Measurements from ENCODE around the gene OSGIN1. TPM values are rescaled to one million over a fixed set of nuclear protein-coding genes. Genes with fewer than 3 reads are reported as not detected.

OSGIN1 gene
- polyA plus RNA-seq, 3 donors, result 1.8 to 4.0 (median 2.0) TPM

DNA sequence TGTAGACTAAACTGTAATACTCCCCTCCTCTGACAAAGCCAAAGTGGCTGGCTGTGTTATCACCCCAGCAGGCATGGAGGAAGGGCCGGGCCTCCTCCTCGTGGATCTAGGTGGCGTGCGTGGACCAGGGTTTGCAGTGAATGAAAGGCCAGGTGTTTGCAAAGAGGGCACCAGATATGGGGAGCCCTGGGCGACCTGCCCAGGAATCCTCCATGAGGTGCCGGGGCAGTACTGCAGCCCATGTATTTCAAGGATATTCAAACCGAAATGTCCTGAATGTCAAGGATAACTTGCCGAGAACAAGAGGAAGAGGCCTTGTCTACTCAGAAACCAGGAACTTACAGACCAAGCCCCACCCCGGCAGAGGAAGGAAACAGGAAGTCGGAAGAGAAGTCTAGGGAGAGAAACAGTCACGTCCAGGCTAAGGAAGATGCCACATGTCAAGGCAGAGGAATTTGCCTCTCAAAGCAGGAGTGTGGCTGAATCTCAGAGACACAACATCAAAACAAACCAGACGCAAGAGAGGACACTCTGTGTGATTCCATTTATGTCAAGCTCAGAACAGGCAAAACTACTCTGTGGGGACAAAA, 13.7 kb upstream of the OSGIN1 start:
- H4K20me1 ChIP-seq (ENCODE audit: insufficient read depth, low read length), result no peaks in the 10 kb centered on the region
- H3K36me3 ChIP-seq (replicated peaks in 1 of 2; ENCODE audit: control insufficient read depth in 1 of 2, insufficient read depth in 2 of 2, low read length in 2 of 2), result no peaks in the 10 kb centered on the region
- TF ChIP-seq, protein P1, sequence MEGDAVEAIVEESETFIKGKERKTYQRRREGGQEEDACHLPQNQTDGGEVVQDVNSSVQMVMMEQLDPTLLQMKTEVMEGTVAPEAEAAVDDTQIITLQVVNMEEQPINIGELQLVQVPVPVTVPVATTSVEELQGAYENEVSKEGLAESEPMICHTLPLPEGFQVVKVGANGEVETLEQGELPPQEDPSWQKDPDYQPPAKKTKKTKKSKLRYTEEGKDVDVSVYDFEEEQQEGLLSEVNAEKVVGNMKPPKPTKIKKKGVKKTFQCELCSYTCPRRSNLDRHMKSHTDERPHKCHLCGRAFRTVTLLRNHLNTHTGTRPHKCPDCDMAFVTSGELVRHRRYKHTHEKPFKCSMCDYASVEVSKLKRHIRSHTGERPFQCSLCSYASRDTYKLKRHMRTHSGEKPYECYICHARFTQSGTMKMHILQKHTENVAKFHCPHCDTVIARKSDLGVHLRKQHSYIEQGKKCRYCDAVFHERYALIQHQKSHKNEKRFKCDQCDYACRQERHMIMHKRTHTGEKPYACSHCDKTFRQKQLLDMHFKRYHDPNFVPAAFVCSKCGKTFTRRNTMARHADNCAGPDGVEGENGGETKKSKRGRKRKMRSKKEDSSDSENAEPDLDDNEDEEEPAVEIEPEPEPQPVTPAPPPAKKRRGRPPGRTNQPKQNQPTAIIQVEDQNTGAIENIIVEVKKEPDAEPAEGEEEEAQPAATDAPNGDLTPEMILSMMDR (IDR thresholded peaks at IDR 0.05), result no peak
- intact Hi-C loops (cut with micrococcal nuclease), result no loop called here
- Mint-ChIP-seq H3K4me3 (peak overlapping the region; percentile 18 to 40), H3K27me3 (ENCODE audit: low read depth in 3 of 3) (peaks cover 7 to 9% (median 7%) of the 10 kb centered on the region in 3 donors), H3K4me1 (peaks cover 13% of the 10 kb centered on the region), H3K9me3 (peaks cover 0 to 11% (median 2%) of the 10 kb centered on the region in 7 donors), H3K27ac (peak overlapping the region; percentile 48 to 90 (median 78)), H3K36me3 (peaks cover 7 to 9% of the 10 kb centered on the region in 2 donors)
- H3K9ac ChIP-seq (ENCODE audit: insufficient read depth, low read length, poor library complexity, severe bottlenecking), result no peak overlapping the region
- 81% methylated on average over 6 of the region's 12 CpGs for WGBS (ENCODE audit: insufficient coverage)
- H3K79me2 ChIP-seq (ENCODE audit: insufficient read depth, low read length), result no peaks in the 10 kb centered on the region
- no peaks in the 10 kb centered on the region for H3K27me3 ChIP-seq (ENCODE audit: control insufficient read depth in 2 of 2, insufficient read depth in 2 of 2, low read length in 2 of 2)
- peaks cover 16 to 17% of the 10 kb centered on the region in 2 donors for H3K4me1 ChIP-seq (ENCODE audit: control insufficient read depth in 1 of 2, insufficient read depth in 2 of 2, low read length in 2 of 2)
- peak overlapping the region; percentile 48 for H3K4me2 ChIP-seq (replicated peaks; ENCODE audit: extremely low read depth, low read length, poor library complexity, severe bottlenecking)
- no peaks in the 10 kb centered on the region for H3K9me3 ChIP-seq (replicated peaks in 1 of 2; ENCODE audit: control insufficient read depth in 1 of 2, insufficient read depth in 1 of 2, low read length in 2 of 2)
- peak overlapping the region in 1 of 3 experiments; percentile 41 for H3K4me3 ChIP-seq (replicated peaks in 1 of 3; ENCODE audit: low read depth in 2 of 3, low read length in 3 of 3)
- H3K27ac ChIP-seq (ENCODE audit: low read depth in 1 of 2, low read length in 2 of 2), result peak overlapping the region; percentile 51 to 72
- DNase-seq, result peak; percentile 67 to 80 (median 71)
- peak overlapping the region; percentile 68 for H2AFZ ChIP-seq (ENCODE audit: insufficient read depth, low read depth, low read length, poor library complexity, severe bottlenecking)

DNA sequence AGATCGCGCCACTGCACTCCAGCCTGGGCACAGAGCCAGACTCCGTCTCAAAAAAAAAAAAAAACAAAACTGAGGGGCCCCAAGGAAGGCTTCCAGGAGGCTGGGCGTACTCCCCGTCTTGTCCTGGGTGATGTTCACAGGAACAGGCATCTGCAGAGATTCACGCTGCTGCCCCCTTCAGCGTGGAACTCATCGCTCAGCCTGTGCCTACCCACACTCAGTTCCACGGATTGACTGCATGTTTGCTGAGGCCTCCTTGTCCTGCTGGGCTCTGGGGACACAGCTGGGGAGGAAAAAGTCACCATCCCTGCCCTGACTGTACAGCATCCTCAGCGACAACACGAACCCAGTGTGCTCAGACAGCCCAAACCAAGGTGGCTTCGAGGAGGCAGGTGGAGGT, 12.9 kb upstream of the OSGIN1 start:
- H3K36me3 ChIP-seq (replicated peaks in 1 of 2; ENCODE audit: control insufficient read depth in 1 of 2, insufficient read depth in 2 of 2, low read length in 2 of 2), result no peaks in the 10 kb centered on the region
- Mint-ChIP-seq H3K9me3 (peaks cover 0 to 11% (median 2%) of the 10 kb centered on the region in 7 donors), H3K4me3 (no peak overlapping the region), H3K4me1 (peaks cover 13% of the 10 kb centered on the region), H3K27ac (peak overlapping the region in 2 of 7 donors; percentile 16 to 46), H3K27me3 (ENCODE audit: low read depth in 3 of 3) (peaks cover 5 to 9% (median 6%) of the 10 kb centered on the region in 3 donors), H3K36me3 (peaks cover 7 to 9% of the 10 kb centered on the region in 2 donors)
- H3K27ac ChIP-seq (ENCODE audit: low read depth in 1 of 2, low read length in 2 of 2), result no peak overlapping the region
- no peaks in the 10 kb centered on the region for H3K79me2 ChIP-seq (ENCODE audit: insufficient read depth, low read length)
- H3K9ac ChIP-seq (ENCODE audit: insufficient read depth, low read length, poor library complexity, severe bottlenecking), result no peak overlapping the region
- H2AFZ ChIP-seq (ENCODE audit: insufficient read depth, low read depth, low read length, poor library complexity, severe bottlenecking), result no peak overlapping the region
- H3K4me2 ChIP-seq (replicated peaks; ENCODE audit: extremely low read depth, low read length, poor library complexity, severe bottlenecking), result no peak overlapping the region
- H4K20me1 ChIP-seq (ENCODE audit: insufficient read depth, low read length), result no peaks in the 10 kb centered on the region
- no peaks in the 10 kb centered on the region for H3K9me3 ChIP-seq (replicated peaks in 1 of 2; ENCODE audit: control insufficient read depth in 1 of 2, insufficient read depth in 1 of 2, low read length in 2 of 2)
- DNase-seq, result no peak
- TF ChIP-seq, protein P1 (IDR thresholded peaks at IDR 0.05), result no peak
- H3K27me3 ChIP-seq (ENCODE audit: control insufficient read depth in 2 of 2, insufficient read depth in 2 of 2, low read length in 2 of 2), result no peaks in the 10 kb centered on the region
- peaks cover 16 to 17% of the 10 kb centered on the region in 2 donors for H3K4me1 ChIP-seq (ENCODE audit: control insufficient read depth in 1 of 2, insufficient read depth in 2 of 2, low read length in 2 of 2)
- 78% methylated on average over 10 of the region's 12 CpGs for WGBS (ENCODE audit: insufficient coverage)
- H3K4me3 ChIP-seq (replicated peaks in 1 of 3; ENCODE audit: low read depth in 2 of 3, low read length in 3 of 3), result no peak overlapping the region
- intact Hi-C loops (cut with micrococcal nuclease), result no loop called here

Data from CD14-positive monocyte (primary cell).